Cerebellar cortex (tissue), 1 donor: Measurements from ENCODE around the gene ERMP1.
"Not testable (repeated sequence)": the region's sequence is repeated elsewhere in the genome, so short reads cannot be mapped to it uniquely, and the experiment has no call there.

Experiments used
- DNase-seq: peaks from one replicate; pipeline ENCODE4 v3.0.0-alpha.2; 2015; ENCODE audit warnings: low spot score

The ERMP1 gene, protein sequence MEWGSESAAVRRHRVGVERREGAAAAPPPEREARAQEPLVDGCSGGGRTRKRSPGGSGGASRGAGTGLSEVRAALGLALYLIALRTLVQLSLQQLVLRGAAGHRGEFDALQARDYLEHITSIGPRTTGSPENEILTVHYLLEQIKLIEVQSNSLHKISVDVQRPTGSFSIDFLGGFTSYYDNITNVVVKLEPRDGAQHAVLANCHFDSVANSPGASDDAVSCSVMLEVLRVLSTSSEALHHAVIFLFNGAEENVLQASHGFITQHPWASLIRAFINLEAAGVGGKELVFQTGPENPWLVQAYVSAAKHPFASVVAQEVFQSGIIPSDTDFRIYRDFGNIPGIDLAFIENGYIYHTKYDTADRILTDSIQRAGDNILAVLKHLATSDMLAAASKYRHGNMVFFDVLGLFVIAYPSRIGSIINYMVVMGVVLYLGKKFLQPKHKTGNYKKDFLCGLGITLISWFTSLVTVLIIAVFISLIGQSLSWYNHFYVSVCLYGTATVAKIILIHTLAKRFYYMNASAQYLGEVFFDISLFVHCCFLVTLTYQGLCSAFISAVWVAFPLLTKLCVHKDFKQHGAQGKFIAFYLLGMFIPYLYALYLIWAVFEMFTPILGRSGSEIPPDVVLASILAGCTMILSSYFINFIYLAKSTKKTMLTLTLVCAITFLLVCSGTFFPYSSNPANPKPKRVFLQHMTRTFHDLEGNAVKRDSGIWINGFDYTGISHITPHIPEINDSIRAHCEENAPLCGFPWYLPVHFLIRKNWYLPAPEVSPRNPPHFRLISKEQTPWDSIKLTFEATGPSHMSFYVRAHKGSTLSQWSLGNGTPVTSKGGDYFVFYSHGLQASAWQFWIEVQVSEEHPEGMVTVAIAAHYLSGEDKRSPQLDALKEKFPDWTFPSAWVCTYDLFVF

DNA sequence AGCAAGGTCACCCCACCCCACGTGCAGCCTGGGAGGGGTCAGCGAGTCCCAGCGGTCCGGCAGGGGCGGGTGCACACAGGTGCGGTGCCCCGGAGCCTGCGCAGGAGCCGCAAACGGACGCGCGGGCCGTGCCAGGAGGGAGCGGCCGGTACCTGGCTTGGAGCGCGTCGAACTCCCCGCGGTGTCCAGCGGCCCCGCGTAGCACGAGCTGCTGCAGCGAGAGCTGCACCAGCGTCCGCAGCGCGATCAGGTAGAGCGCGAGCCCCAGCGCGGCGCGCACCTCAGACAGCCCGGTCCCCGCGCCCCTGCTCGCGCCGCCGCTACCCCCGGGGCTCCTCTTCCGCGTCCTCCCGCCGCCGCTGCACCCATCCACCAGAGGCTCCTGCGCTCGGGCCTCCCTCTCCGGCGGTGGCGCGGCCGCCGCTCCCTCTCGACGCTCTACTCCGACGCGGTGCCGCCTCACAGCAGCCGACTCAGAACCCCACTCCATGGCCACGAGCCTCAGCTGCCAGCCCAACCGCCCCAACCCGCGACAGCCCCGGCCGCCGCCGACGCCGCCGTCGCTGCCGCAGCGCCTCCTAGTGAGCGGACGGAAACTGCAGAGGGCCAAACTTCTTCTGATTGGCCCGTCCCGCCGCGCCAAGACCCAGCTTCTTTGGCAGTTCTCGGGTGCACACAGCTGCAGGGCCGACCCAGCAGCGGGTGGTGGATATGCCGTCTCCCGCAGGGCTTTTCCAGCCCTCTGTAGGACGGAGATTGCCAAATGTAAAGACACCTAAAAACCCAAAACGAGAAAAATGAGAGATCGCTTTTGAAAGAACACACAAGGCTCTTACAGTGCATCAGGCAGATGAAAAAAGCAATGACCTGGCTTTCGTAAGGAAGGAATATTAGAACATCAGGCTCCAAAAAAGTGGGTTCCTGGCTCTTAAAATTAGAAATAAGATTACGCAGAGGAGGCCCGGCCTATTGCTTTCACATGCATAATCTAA lies at the start of gene ERMP1:
Gene ERMP1 (minus strand): TSS at position 580 of the 992 bp plus-strand sequence. CDS start 90 bp downstream, at position 490.
- DNase-seq = peak; percentile 83

DNA sequence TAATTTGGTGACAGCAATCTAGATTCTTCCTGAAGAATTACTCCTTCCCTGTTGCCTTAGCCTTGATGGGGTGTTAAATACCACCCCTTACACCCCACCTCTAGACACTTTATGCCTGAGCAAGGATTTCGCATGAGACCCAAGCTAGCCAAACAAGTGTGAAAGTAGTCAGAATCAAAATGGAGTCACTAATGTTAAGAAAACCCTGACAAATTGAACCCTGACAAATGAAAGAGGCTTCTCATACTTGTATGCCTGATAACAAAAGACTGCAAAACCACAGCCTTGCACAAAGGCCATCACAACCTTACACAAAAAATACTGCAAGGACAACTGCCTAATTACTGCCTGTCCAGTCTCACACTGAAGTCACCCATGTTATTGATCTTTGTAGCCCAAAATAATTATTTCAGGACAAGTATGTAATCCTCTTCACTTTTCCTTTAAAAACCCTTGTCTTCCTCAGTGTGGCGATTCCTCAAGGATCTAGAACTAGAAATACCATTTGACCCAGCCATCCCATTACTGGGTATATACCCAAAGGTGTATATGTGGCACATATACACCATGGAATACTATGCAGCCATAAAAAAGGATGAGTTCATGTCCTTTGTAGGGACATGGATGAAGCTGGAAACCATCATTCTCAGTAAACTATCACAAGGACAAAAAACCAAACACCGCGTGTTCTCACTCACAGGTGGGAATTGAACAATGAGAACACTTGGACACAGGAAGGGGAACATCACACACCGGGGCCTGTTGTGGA lies 49.5 kb upstream of the ERMP1 start:
- not testable (repeated sequence) for DNase-seq

DNA sequence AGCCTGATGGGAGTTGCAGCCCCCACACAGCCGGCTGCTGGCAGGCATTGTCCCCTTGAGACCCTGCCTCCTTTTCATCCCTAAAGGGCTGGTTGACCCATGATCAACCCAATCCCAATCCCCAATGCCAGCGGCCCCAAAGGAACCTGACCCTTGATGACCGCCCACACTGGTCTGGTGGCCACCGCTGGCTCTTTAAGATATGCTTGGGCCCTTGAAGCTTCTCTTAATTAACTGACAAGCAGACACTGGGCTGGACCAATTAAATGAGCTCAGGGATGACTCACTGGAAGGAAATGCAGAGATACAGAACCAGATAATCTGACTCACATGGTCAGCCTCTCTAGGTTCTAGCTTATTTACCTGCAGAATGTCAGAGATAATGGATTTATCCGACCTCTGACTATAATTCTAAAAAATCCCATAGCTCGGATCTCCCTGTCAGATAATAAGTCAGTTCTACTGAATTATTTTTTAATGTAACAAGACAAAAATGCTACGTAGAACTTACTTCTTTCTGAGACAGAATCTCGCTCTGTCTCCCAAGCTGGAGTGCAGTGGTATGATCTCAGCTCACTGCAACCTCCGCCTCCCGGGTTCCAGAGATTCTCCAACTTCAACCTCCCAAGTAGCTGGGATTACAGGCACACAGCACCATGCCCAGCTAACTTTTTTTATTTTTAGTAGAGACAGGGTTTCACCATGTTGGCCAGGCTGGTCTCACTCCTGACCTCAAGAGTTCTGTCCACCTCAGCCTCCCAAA lies 46.7 kb upstream of the ERMP1 start:
- DNase-seq = no peak

DNA sequence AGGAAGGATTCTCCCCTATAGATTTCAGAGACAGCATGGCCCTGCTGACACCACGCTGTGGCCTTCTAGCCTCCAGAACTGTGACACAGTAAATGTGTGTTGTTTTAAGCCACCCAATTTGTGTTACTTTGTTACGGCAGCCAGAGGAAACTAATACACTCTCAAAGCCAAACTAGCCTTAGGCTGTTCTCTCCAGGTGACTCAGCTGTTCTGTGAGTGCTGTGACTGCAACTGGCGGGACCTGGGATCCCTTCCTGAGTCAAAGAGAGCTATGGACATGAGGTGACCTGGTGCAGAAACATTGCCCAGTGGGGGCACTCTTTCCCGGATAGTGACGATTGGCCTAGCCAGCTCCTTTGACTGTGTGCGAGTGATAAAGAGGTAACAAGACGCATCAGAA lies 43.8 kb upstream of the ERMP1 start:
- DNase-seq = no peak

DNA sequence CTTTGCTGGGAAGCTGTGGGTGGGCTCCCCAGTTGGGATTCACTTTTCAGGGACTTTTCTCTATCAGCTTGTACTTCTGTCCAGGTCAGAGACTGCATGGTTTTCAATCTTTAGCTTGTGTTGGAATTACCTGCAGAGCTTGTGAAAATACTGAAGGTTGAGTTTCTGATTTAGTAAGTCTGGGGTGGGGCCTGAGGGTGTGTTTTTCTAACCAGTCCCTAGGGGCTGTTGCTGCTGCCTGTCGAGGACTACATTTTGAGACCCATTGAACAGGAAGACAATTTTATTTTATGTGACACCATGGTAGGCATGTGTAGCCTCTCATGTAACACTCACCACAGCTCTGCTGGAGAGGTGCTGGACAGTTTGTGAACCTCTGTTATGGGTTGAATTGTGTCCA lies 43.1 kb upstream of the ERMP1 start:
- no peak for DNase-seq

DNA sequence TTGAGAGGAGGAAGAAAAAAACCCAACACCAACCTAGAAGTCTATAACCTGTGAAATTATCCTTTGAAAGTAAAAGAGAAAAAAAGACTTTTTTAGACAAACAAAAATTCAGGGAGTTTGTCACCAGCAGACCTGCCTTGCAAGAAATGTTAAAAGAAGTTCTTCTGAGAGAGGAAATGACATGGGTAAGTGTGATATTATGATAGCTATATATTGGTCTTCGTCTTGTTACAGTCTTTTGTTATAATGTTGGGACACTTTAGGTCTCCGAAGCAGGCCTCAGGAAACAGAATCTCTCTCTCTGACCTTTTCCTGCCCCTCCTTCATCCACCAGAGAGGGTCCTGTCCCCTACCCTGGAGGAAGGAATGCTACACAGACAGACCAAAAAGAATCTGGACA lies 41.1 kb upstream of the ERMP1 start:
- no peak for DNase-seq

DNA sequence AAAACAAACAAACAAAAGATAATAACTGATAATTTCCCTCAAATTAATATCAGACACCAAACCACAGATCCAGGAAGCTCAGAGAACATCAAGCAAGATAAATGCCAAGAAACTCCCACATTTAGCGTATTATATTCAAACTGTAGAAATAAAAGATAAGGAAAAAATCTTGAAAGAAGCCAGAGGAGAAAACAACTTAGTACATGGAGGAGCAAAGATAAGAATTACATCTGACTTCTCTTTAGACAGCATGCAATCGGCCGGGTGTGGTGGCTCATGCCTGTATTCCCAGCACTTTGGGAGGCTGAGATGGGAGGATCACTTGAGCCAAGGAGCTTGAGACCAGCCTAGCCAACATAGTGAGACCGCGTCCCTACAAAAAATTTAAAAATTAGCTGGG lies 40.5 kb upstream of the ERMP1 start:
- DNase-seq = no peak

DNA sequence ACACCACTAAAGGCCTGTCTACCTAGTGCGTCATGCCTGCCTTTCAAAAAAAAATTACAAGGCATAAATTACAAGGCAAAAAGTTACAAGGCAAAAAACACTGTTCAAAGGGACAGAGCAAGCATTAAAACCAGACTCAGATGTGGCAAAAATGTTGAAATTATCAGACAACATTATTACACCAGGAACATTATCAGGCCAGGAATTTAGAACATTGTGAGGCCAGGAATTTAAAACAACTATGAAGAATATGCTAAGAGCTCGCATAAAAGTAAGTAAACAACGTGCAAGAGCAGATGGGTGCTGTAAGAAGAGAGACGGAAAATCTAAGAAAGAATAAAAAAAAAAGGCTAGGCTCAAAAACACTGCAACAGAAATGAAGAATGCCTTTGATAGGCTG lies 39.6 kb upstream of the ERMP1 start:
- DNase-seq = no peak

DNA sequence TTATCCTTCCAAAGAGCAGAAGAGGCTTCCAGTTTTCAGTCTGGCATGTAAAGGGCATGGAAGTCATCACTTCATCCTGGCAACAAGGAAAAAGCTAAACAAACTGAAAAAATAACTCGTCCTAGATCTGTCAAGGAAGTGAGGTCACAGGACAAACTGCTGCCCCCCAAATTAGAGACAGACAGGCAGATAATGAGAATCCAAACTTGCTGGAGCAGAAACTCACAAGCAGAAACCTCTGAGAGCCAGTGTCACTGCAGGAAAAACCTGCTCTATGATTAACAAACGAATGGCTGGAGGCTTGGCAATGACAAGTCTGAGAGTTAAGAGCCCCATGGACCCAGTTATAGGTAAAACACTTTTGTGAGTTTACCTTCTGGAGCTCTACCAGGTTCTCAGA lies 38.9 kb upstream of the ERMP1 start:
- no peak for DNase-seq

DNA sequence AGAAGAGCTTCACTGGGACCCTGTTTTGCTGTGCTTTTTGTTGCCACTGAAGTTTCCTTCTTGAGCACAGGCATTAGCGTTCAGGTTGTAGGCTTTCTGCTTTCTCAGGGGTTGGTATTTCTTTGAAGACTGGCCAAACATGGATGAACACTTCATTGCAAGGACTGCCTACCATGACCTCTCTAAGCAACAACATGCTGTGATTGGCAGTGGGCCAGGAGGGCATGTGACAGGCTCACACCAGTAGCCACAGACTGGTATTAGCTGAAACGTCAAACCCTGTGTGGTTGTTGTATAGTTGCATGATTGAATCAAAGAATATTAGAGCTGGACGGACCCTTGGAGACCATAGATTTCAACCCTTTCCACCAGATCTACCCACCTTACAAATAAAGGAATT lies 37.8 kb upstream of the ERMP1 start:
- DNase-seq = no peak

DNA sequence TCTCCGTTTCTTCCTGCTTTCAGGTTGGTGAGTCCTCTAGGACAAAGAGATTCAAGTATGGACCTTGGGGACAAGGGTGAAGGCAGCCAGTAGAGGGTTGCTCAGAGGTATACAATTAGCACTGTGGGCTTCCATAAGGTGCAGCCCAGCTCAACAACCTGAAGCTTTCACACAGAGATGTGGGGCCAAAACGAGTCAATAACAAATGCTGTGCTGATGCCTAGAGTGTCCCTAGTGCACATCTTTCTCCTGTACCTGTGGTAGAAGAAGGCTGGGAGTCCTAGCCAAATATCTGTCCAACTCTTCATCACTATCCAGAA lies 37.1 kb upstream of the ERMP1 start:
- DNase-seq = no peak

DNA sequence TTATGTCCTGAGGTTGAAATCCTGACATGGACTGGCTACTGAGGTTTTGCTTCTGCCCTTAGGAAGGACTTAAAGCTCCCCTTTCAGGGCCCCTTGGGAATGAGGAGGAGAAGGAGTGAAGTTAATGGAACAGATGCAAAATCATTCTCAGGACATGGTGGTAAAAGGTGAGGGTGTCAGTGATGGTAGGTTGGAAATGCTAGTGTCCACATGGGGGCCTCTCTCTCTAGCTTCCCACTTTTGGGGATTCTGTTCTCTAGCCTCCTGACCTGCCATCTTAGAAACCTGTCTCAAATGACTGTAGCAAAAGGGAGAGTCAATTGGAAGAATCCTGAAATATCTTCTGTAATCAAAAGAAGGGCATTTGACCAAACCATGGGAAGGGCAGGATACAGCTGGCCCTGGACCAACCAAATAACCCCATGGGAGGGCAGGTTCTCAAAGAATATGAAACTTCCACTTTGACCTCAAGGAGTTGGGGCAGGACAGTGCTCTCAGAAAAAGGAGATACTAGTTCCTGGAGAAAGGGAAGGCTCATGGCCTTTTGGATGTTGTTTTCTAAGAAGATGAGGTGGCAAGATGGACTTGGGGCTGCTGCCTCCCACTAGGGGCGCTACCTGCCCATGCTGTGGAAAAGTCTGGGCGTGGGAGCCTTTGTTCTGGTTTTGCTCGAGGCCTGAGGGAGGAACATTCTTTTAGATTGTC lies 36.5 kb upstream of the ERMP1 start:
- no peak for DNase-seq

DNA sequence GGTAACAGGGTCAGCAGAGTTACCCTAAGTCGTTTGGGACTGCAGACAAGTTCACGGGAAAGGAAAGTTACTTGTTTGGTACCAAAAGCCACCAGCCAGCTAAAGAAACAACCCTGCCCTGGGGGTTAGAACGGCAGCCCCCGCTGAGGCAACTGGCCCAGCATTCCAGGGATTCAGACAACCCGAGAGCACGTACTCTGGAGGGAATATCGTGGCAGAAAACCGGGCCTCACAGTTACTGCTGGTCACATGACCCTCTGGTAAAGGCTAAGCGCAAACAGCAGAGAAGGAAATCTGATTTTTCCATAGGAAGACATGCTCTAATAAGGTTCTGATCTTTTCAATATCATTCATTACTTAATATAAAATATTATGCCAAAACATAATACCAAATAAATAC lies 35.3 kb upstream of the ERMP1 start:
- no peak for DNase-seq

DNA sequence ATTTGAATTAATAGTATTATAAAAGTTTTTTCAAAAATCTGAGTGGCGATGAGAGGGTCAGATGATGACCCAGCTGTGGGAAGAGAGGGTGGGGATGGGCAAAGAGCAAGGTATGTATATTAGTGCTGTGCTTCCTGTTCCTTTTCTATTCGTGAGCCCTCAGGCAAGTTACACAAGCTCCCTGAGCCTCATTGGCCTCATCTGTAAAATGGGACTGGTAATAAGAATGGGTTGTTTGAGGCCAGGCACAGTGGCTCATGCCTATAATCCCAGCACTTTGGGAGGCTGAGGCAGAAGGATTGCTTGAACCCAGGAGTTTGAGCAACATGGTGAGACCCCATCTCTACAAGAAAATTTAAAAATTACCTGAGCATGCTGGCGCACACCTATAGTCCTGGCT lies 33.8 kb upstream of the ERMP1 start:
- DNase-seq = no peak

DNA sequence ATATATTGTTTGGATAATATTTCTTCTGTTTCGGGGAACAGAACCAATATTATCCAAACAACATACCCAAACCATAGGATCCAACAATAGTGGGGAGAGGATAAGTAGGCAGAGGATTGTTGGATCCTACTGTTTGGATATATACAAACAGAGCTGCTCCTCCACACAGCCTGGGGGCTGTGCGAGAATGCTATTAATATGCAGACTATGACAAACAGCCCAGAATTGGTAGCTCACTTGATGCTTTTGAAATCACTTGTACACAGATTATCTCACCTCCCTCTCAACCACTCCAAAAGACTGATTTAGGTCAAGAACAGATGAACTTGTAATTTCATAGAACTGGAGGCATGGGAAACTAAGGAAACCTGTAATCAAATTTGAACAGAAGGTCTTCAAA lies 33.4 kb upstream of the ERMP1 start:
- DNase-seq = no peak

DNA sequence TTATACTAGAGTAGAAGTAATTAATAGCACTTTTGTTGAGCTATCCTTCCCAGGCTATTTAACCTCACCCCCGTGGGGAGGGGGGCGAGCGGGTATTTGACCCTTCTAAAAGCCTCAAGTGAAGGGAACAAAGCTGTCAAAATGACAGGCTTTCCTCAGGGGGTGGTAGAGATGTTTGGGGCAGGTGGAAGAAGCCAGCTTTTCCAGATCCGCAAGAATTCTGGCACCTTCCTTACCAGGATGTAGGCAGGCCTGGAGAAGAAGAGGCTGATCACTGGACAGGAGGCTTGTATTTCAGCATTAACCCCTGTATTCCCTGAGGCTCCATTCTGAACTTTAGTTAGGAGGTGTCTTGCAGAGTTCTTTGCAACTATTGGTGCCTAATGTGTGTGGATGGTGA lies 31.5 kb upstream of the ERMP1 start:
- no peak for DNase-seq

DNA sequence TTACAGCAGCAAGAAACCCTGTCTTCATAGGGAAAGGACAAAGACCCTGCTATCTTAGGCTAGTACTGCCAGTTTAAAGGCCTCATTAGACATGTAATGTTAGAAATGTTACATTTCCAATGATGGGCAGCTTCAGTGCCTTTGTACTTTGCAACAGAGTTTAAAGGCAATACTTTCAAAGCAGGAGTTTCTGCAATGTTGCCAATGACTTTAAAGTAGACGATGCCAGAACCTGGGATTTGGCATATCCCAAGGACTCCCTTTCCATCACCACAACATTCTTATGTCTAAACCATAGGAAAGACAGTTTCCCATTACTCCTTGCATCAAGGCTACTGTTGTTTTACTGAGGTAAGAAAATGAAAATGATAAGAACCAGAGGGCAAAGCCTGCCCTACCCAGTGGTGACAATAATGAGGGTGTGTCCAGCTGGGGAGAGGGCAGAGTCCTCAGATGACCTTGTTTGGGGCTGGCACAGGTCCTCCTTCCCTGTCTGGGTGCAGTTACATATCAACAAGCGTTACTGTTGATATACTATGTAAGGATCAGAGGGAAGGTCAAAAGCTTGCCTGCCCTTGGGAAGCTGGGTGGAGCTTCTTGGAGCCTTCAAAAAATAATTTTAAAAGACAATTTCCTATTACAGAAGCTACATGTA lies 30.3 kb upstream of the ERMP1 start:
- DNase-seq = no peak

DNA sequence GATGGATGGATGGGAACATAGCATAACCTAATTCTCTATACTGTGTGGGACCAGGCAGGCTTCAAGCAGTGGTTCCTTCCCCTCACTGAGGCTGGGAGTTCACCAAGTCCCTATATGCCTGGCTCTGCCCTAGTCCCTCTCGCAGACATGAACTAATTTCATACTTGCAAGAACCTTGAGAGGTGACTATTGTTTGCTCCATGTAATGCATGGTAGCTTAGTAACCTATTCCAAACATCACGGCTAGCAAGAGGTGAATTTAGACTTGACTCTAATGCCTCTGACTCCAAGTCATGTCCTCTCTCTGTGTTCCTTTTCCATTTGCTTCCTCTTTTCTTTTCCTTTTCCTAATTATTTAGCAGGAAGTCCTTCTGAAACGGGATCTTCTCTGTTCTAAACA lies 25.9 kb upstream of the ERMP1 start:
- no peak for DNase-seq

DNA sequence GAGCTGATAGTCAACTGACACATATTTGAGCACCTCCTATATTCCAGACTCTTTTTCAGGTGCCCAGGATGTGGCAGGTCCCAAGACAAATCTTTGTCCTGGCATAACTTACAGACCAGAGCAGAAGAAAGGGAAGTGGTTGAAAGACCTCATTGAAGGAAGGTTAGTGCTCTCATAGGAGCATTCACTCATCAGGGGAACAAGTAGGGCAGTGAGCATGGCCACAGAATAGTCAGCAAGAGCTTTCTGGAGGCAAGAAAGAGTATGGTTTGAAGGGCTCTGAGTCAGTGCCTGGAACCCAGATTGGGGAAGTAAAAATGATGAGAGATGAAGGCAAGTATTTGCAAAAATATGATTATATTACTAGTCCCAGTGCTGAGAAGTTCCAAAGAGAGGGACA lies 25.0 kb upstream of the ERMP1 start:
- no peak for DNase-seq
